VCaP (cell line): ENCODE results near the gene LAMTOR1.
A peak's percentile ranks its signal among the peaks of the same experiment; 100 is the strongest.

ENCODE experiments used
- H3K27ac ChIP-seq: fragments of 450-650 bp; 2 replicates; pipeline ENCODE4 v1.5.1; 2017
- TF ChIP-seq, protein P1 (sequence below): fragments of 450-650 bp; conservative IDR thresholded peaks from 2 replicates; pipeline ENCODE4 v1.5.1; 2017; ENCODE audit warnings: mild to moderate bottlenecking, moderate library complexity

Gene LAMTOR1

DNA sequence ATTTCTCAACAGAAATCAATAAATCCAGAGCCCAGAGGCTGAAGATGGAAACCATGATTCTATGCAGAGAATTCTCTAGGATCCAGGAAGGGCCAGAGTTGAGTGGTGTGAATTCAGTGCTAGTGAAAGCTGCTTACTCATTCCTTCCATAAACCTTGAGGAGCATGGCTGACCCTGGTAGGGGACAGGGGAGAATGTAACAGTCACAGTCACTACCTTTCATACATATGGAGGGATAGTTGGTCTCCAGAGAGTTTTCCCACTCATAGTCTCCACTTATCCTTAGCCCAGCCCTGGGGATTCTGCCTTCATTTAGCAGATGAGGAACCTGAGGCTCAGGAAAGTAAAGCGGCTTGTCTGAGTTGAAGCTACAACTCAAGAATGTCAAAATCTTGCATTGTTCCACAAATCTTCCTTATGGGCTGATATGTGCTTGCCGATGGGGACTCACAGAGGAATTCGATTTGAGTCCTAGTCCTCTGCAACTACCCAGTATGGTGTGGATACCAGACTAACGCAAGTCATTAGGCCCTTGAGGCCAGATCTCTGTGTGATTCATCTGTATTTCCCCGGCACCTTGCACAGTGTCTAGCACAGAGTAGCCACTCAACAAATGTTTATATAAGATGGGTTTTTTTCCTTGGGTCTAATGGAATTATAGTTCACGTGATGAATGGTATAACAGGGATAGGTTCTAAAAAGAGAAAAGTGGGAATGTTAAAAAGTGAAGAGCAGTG lies 13.1 kb upstream of the LAMTOR1 start:
- TF ChIP-seq, protein P1, sequence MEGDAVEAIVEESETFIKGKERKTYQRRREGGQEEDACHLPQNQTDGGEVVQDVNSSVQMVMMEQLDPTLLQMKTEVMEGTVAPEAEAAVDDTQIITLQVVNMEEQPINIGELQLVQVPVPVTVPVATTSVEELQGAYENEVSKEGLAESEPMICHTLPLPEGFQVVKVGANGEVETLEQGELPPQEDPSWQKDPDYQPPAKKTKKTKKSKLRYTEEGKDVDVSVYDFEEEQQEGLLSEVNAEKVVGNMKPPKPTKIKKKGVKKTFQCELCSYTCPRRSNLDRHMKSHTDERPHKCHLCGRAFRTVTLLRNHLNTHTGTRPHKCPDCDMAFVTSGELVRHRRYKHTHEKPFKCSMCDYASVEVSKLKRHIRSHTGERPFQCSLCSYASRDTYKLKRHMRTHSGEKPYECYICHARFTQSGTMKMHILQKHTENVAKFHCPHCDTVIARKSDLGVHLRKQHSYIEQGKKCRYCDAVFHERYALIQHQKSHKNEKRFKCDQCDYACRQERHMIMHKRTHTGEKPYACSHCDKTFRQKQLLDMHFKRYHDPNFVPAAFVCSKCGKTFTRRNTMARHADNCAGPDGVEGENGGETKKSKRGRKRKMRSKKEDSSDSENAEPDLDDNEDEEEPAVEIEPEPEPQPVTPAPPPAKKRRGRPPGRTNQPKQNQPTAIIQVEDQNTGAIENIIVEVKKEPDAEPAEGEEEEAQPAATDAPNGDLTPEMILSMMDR: no peak
- no peak overlapping the region for H3K27ac ChIP-seq

DNA sequence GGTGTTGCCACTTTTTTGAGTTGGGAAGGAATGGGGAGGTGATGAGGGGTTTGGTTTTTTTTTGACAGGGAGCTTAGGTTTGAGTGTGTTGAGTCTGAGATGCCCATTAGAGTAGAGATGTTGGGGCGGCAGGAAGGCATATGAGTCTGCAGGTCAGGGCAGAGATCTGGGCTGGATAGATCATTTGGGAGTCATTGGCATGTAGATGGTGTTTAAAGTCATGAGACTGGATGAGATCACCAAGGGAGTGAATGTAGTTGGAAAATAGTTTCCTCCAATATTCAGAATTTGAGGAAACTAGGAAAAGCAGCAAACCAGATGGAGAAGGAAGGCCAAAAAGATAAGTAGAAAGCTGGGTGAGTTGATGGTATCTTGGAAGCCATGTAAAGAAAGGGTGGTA lies 11.5 kb upstream of the LAMTOR1 start:
- H3K27ac ChIP-seq: no peak overlapping the region
- TF ChIP-seq, protein P1: no peak

DNA sequence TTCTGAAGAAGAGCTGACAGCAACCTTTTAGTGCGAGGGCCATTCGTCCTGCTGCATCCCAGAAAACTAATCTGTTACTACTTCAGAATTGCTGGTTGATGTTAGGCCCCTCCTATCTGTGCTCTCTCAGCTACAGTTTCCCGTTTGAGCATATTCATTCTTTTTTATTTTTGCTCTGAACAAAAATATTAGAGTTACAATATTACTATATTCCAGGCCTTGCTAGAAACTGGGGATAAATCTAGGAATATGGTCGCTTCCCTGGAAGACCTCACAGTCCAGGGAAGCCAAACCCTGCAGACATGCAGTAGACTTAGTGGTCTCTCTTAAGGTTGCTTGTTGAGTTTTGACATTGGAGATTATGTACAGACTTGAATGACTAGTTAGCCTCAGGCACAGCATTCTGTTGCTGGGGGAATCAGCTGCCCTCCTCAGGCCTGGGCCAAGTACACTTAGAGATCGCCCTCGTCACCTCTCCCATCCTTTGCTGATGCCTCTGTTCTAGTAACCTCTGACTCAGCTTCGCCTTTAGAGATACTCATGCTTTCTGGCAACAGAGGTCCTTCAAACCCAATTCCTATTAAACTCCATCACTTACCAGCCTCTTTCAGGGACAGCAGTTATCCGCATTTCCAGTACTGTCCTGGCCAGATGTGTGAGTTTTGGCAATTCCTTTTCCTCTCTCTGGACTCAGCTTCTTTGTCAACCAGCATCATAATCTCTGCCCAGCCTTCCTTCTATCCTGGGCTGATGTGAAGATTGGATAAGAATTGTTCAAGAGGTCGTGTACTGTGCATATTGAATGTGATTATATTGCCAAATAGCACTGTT lies 10.1 kb upstream of the LAMTOR1 start:
- peak overlapping the region; percentile 99 for H3K27ac ChIP-seq
- TF ChIP-seq, protein P1: no peak

DNA sequence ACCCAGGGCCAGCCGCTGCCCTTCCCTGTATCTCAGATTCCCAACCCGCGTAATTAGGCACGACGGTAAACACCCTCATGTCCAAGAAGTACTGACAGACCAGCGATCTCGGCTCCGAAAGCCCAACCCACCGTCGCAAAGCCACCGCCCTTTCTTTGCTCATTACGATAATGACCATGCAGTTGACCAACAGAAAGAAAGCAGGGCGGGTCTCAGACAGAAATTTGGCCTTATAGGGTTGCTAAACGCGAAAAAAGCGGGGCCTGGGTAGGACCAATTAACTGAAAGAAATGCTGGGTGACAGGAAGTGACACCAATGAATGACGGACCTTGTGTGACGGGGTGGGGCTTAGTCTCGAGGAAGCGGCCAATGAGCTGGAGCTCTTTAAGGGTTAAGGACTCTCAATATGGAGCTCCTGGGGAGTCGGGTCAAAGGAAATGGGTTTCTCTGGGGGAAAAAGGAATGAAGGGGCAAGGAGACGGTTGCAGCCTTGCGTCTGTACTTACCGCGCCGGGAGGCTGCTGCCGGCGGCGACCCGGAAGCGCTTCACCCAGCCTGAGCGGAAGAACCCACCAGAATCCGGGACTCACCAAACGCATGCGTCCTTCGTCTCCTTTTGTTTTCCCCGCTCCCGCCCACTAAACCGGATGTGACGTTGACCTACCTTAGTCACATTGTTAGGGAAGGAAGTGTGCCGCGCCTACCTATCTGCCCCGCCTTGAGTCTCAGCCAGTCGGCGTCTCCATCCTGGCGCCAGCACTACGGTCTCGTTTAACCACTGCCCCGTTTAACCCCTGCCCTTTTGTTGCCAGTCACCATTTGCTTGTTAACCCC lies 9.3 kb upstream of the LAMTOR1 start, which contains the start of gene ANAPC15:
ANAPC15 (minus strand) TSS at position 553 of the 835 bp plus-strand sequence. CDS start 1,419 bp downstream, outside the sequence.
- TF ChIP-seq, protein P1: no peak
- peak within 1 kb of the TSS; percentile 99 for H3K27ac ChIP-seq

DNA sequence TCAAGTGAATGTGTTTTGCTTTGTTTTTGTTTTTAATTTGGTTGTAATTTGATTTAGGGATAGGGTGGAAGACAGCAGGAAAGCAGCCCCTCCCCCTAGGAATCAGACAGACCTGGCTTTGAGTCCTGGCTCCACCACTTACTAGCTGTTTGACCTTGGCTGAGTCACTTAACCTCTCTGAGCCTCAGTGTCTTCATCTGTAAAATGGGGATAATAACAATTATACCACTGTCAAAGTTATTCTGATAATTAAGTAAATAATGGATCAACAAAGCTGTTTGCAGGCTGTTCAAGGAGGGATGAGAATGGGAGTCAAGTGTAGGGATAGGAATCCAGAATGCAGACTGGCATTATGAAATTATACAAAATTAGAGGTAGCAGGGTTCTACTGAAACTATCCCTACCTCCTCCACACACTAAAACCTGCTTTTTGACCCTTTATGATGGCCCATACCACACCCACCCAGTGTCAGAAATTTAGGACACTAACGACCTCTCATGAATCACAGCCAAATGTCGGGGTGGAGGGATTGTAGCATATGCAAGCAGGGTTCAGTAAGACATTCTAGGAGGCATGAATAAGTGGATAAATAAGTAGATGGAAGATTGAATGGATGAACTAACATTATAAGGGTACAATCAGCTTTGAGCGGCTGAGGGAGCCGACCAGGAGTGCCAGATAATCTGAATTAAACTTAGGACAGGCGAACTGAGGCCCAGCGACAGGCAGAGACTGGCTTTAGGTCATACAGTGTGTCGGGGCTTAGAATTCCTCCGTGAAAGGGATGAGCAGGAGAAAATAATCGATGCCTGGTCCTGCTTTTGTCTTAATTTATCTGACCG lies 8.4 kb upstream of the LAMTOR1 start:
- H3K27ac ChIP-seq: peak overlapping the region; percentile 99
- TF ChIP-seq, protein P1: no peak

DNA sequence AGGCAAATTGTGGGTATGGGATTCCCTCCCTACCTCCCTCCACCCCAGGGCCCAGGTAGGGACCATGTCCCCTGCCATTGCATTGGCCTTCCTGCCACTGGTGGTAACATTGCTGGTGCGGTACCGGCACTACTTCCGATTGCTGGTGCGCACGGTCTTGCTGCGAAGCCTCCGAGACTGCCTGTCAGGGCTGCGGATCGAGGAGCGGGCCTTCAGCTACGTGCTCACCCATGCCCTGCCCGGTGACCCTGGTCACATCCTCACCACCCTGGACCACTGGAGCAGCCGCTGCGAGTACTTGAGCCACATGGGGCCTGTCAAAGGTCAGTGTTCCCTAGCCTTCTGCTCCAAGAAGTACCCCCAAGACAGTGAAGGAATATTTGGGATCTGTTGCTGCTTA lies 2.8 kb upstream of the LAMTOR1 start, which contains the start of gene TOMT:
TOMT (plus strand) TSS at position 37 of the 400 bp plus-strand sequence; CDS start at position 65, 28 bp downstream.
- peak within 1 kb of the TSS; percentile 98; the same call in 1 of the 2 replicates for H3K27ac ChIP-seq
- TF ChIP-seq, protein P1: no peak
